ENCODE measurements around the gene KDM5C. TPM values are rescaled to one million over a fixed set of nuclear protein-coding genes. Genes with fewer than 3 reads are reported as not detected.

Gene KDM5C
- total RNA-seq, 1 experiment from 2014 or later, result 52.9 TPM

DNA sequence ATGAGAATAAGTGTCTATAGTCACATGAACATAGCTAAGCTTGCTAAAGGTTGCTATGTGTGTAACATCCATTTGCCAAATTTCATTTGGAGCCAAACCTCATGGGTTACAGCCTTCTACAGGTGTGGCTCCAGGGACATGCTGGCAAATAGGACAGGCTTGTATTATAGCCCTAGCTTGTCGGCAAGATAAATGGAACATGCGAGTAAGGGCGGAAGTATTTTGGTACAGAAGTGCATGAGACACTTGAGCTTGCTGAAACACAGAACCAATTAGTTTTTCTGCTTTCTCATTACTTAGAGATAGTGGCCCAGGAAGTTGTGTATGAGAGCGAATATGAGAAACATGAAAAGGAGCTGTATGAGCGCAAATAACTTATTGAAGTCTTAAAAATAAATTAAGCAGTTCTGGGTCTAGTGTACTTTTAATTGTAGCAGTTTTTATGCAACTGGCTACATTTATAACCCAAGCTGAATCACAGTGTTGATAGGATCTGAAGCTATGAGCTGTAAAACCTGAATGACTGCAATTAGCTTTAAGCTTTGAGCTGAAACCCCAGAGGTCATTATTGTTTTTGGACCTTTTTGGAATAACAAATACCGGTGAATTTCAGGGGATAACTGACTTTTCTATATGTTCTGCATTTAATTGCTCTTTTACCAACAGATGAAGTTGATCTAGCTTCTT, 64.6 kb downstream of the KDM5C start:
- no peaks in the 10 kb centered on the region for H3K27me3 ChIP-seq (ENCODE audit: low read length)
- no peaks in the 10 kb centered on the region; the same call in 1 of the 2 replicates for H3K79me2 ChIP-seq (ENCODE audit: low read length)
- H3K27ac ChIP-seq (ENCODE audit: low read length), result no peak overlapping the region
- H3K9me2 ChIP-seq (replicated peaks; ENCODE audit: insufficient read depth, low read length), result no peaks in the 10 kb centered on the region
- no peak overlapping the region for H3K4me2 ChIP-seq (ENCODE audit: low read depth, low read length, poor library complexity, severe bottlenecking)
- H3K4me3 ChIP-seq (ENCODE audit: low read length), result no peak overlapping the region
- no peak for DNase-seq
- no peaks in the 10 kb centered on the region for H4K20me1 ChIP-seq (ENCODE audit: insufficient read depth, low read depth, low read length)
- no peaks in the 10 kb centered on the region for H3K36me3 ChIP-seq (ENCODE audit: insufficient read depth, low read length)
- no peaks in the 10 kb centered on the region for H3K4me1 ChIP-seq (ENCODE audit: low read length)
- H2AFZ ChIP-seq (ENCODE audit: low read length), result no peak overlapping the region
- H3K9me3 ChIP-seq (ENCODE audit: low read length), result no peaks in the 10 kb centered on the region
- H3K9ac ChIP-seq (ENCODE audit: low read length), result no peak overlapping the region

DNA sequence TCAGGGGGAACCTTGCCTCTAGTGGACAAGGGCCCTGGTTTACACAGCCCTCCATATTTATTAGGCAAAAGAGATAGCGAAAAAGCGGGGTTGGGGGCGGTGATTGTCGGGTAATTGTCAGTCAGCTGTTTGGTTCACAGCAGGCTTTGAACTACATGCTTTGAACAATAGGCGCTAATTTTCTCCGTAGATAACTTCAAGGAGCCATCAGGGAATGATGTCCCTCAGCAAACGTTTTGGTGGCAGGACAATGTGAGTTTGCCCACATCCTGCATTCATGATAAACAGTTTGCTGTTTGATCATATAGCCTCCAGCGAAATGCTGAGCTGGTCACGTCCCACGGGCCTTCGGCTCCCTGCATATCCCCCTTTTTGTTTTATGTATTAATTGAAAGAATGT, 65.8 kb downstream of the KDM5C start:
- Histone ChIP-seq H3K9ac (ENCODE audit: low read length) (no peak overlapping the region), H3K79me2 (ENCODE audit: low read length) (no peaks in the 10 kb centered on the region; the same call in 1 of the 2 replicates), H4K20me1 (ENCODE audit: insufficient read depth, low read depth, low read length) (no peaks in the 10 kb centered on the region), H3K36me3 (ENCODE audit: insufficient read depth, low read length) (no peaks in the 10 kb centered on the region), H2AFZ (ENCODE audit: low read length) (no peak overlapping the region), H3K4me1 (ENCODE audit: low read length) (no peaks in the 10 kb centered on the region), H3K9me2 (replicated peaks; ENCODE audit: insufficient read depth, low read length) (no peaks in the 10 kb centered on the region), H3K4me3 (ENCODE audit: low read length) (no peak overlapping the region), H3K4me2 (ENCODE audit: low read depth, low read length, poor library complexity, severe bottlenecking) (no peak overlapping the region), H3K27ac (ENCODE audit: low read length) (no peak overlapping the region), H3K9me3 (ENCODE audit: low read length) (no peaks in the 10 kb centered on the region), H3K27me3 (ENCODE audit: low read length) (no peaks in the 10 kb centered on the region)
- DNase-seq, result no peak

DNA sequence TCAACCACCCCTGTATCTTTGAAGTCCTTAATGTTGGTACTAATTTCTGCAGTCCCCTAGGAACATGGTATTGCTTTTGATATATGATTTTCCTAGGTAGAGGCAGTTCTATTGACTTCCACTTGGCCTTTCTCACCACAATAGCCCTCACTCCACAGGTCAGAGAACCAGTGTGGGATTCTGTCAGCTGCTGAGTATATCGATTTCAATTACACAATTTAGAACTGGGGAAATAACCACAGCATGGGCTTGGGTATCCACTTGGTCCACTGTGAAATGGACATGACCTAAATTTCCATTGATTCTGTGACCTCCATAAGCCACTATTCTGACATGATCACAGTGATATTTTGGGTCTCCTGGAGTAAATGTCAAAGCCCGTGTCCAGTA, 68.8 kb downstream of the KDM5C start:
- no peak overlapping the region for H2AFZ ChIP-seq (ENCODE audit: low read length)
- no peak overlapping the region for H3K4me3 ChIP-seq (ENCODE audit: low read length)
- H3K9me2 ChIP-seq (replicated peaks; ENCODE audit: insufficient read depth, low read length), result no peaks in the 10 kb centered on the region
- H3K9me3 ChIP-seq (ENCODE audit: low read length), result no peaks in the 10 kb centered on the region
- H3K36me3 ChIP-seq (ENCODE audit: insufficient read depth, low read length), result no peaks in the 10 kb centered on the region
- H3K27me3 ChIP-seq (ENCODE audit: low read length), result no peaks in the 10 kb centered on the region
- no peak overlapping the region for H3K9ac ChIP-seq (ENCODE audit: low read length)
- DNase-seq, result no peak
- H3K4me2 ChIP-seq (ENCODE audit: low read depth, low read length, poor library complexity, severe bottlenecking), result no peak overlapping the region
- no peaks in the 10 kb centered on the region for H3K79me2 ChIP-seq (ENCODE audit: low read length)
- no peak overlapping the region for H3K27ac ChIP-seq (ENCODE audit: low read length)
- H4K20me1 ChIP-seq (ENCODE audit: insufficient read depth, low read depth, low read length), result no peaks in the 10 kb centered on the region
- no peaks in the 10 kb centered on the region for H3K4me1 ChIP-seq (ENCODE audit: low read length)

DNA sequence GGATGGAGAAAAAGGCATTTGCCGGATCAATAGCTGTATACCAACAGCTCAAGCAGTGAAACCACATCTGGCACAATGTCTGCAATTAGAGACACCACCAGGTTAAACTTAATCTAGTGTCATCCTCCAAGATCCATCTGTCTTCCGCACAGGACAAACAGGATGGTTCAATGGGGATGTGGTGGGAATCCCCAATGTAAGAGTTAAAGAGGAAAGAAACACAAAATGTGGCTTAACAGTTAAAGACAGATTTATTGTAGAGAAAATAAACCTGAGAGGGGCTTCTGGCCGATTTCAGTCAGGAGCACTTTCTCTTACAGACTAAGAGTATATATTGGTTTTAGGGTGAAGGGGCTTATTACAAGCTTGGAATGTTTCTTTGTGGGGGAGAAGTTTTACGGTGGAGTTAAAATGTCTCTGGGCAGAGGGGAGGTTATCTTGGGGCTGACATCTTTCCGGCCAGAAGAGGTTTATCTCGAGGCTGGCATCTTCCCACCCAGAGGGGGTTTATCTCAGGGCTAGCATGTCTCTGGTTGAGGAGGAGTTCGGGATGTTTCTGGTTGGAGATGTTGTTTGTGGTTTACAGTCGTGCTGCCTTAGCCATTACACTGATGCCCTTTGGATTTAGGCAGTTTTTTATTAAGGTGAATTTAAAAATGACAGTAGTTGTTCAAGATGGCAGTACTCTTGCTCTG, 69.3 kb downstream of the KDM5C start:
- H3K27ac ChIP-seq (ENCODE audit: low read length), result no peak overlapping the region
- H3K4me2 ChIP-seq (ENCODE audit: low read depth, low read length, poor library complexity, severe bottlenecking), result no peak overlapping the region
- no peaks in the 10 kb centered on the region for H3K9me2 ChIP-seq (replicated peaks; ENCODE audit: insufficient read depth, low read length)
- H3K79me2 ChIP-seq (ENCODE audit: low read length), result no peaks in the 10 kb centered on the region
- no peaks in the 10 kb centered on the region for H3K36me3 ChIP-seq (ENCODE audit: insufficient read depth, low read length)
- H4K20me1 ChIP-seq (ENCODE audit: insufficient read depth, low read depth, low read length), result no peaks in the 10 kb centered on the region
- H3K9ac ChIP-seq (ENCODE audit: low read length), result no peak overlapping the region
- H3K4me1 ChIP-seq (ENCODE audit: low read length), result no peaks in the 10 kb centered on the region
- H2AFZ ChIP-seq (ENCODE audit: low read length), result no peak overlapping the region
- no peak for DNase-seq
- H3K27me3 ChIP-seq (ENCODE audit: low read length), result no peaks in the 10 kb centered on the region
- no peak overlapping the region for H3K4me3 ChIP-seq (ENCODE audit: low read length)
- H3K9me3 ChIP-seq (ENCODE audit: low read length), result no peaks in the 10 kb centered on the region

DNA sequence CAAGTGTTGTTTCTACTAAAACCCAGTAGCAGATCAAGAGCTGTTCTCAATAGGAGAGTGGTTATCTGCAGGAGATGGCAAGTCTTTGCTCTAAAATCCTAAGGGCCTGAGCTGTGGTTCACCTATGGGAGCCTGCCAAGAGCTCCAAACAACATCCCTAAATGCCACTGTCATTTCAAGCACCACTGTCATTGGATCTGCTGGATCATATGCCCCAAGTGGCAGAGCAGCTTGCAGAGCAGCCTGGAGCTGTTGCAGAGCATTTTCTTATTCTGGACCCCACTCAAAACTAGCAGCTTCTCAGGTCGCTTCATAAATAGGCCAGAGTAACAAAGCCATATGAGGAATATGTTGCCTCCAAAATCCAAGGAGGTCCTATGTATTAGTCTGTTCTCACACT, 71.4 kb downstream of the KDM5C start:
- Histone ChIP-seq H3K27ac (ENCODE audit: low read length) (no peak overlapping the region), H3K9ac (ENCODE audit: low read length) (no peak overlapping the region), H3K27me3 (ENCODE audit: low read length) (no peaks in the 10 kb centered on the region), H3K9me3 (ENCODE audit: low read length) (no peaks in the 10 kb centered on the region), H3K4me2 (ENCODE audit: low read depth, low read length, poor library complexity, severe bottlenecking) (no peak overlapping the region), H4K20me1 (ENCODE audit: insufficient read depth, low read depth, low read length) (no peaks in the 10 kb centered on the region), H3K9me2 (replicated peaks; ENCODE audit: insufficient read depth, low read length) (no peaks in the 10 kb centered on the region), H3K36me3 (ENCODE audit: insufficient read depth, low read length) (no peaks in the 10 kb centered on the region), H3K4me3 (ENCODE audit: low read length) (no peak overlapping the region), H2AFZ (ENCODE audit: low read length) (no peak overlapping the region), H3K79me2 (ENCODE audit: low read length) (no peaks in the 10 kb centered on the region), H3K4me1 (ENCODE audit: low read length) (no peaks in the 10 kb centered on the region)
- peak; percentile 40 for DNase-seq

Small RNA genes lying within 50 kb of the gene (small RNA-seq; reads per million reads assigned to genes)
- not detected for gene AL139396.1
- gene MIR6894, result not detected
- gene MIR6895, result 0.16 reads per million

Other genes starting within 250 kb of the KDM5C start
- 0.36 and 0.71 TPM in 2 replicates for gene GPR173, start 176.4 kb downstream of the KDM5C start, total RNA-seq (2014; rRNA removed; shearing (Covaris generic); ENCODE audit: low replicate concordance)
- gene TSPYL2, start 142.8 kb downstream of the KDM5C start, total RNA-seq (2014; rRNA removed; shearing (Covaris generic); ENCODE audit: low replicate concordance), result 44.6 and 68.5 TPM in 2 replicates
- gene KANTR, start 131.1 kb downstream of the KDM5C start, total RNA-seq (2014; rRNA removed; shearing (Covaris generic); ENCODE audit: low replicate concordance), result 14.3 and 27.9 TPM in 2 replicates
- 0.07 TPM in 1 of 2 replicates, not detected in the other for gene IQSEC2, start 56.4 kb upstream of the KDM5C start, total RNA-seq (2014; rRNA removed; shearing (Covaris generic); ENCODE audit: low replicate concordance)
- 15.7 and 25.0 TPM in 2 replicates for gene SMC1A, start 197.4 kb upstream of the KDM5C start, total RNA-seq (2014; rRNA removed; shearing (Covaris generic); ENCODE audit: low replicate concordance)
- gene RIBC1, start 197.7 kb upstream of the KDM5C start, total RNA-seq (2014; rRNA removed; shearing (Covaris generic); ENCODE audit: low replicate concordance), result 0.40 and 0.89 TPM in 2 replicates
- gene HSD17B10, start 209.2 kb upstream of the KDM5C start, total RNA-seq (2014; rRNA removed; shearing (Covaris generic); ENCODE audit: low replicate concordance), result 115 and 158 TPM in 2 replicates